Measurements from ENCODE around the gene BPIFB3. TPM values are rescaled to one million over a fixed set of nuclear protein-coding genes. Genes with fewer than 3 reads are reported as not detected.

Gene BPIFB3
- total RNA-seq, 1 experiment from 2014 or later, result not detected

GRCh38 chr20:33015114-33015484, 38.6 kb upstream of the BPIFB3 start:
- Mint-ChIP-seq H3K36me3 (ENCODE audit: insufficient read depth, unreplicated experiment) (no peaks in the 10 kb centered on the region), H3K27me3 (ENCODE audit: insufficient read depth, unreplicated experiment) (peaks cover 42% of the 10 kb centered on the region), H3K4me1 (ENCODE audit: low read depth, unreplicated experiment) (no peaks in the 10 kb centered on the region), H3K27ac (ENCODE audit: unreplicated experiment) (no peak overlapping the region), H3K4me3 (ENCODE audit: unreplicated experiment) (no peak overlapping the region), H3K9me3 (ENCODE audit: unreplicated experiment) (no peaks in the 10 kb centered on the region)
- POLR2A ChIA-PET, result no interaction called here
- peaks cover 7% of the 10 kb centered on the region for H3K27me3 ChIP-seq (replicated peaks; ENCODE audit: control insufficient read depth, insufficient read depth, low read length)
- no TSS peak for BruUV-seq (replicated peaks)
- no peak for DNase-seq
- no peaks in the 10 kb centered on the region for H3K36me3 ChIP-seq (ENCODE audit: control insufficient read depth, insufficient read depth, low read length)
- CTCF ChIA-PET, result no interaction called here
- H3K4me1 ChIP-seq, result no peaks in the 10 kb centered on the region
- no peak for TF ChIP-seq CTCF (IDR thresholded peaks at IDR 0.05; ENCODE audit: insufficient read depth in 1 of 2, low read depth in 1 of 2, low read length in 1 of 2, severe bottlenecking in 1 of 2, unreplicated experiment in 1 of 2)
- no peaks in the 10 kb centered on the region for H3K9me3 ChIP-seq
- no peak overlapping the region for H3K4me3 ChIP-seq (ENCODE audit: low read depth, low read length)
- intact Hi-C loops (cut with micrococcal nuclease; ENCODE audit: unreplicated experiment), result no loop called here

- no peaks in the 10 kb centered on the region for H3K9me3 Mint-ChIP-seq (ENCODE audit: unreplicated experiment)
- no peak for TF ChIP-seq CTCF (IDR thresholded peaks at IDR 0.05; ENCODE audit: insufficient read depth in 1 of 2, low read depth in 1 of 2, low read length in 1 of 2, severe bottlenecking in 1 of 2, unreplicated experiment in 1 of 2)
- ChIA-PET CTCF (no interaction called here), POLR2A (no interaction called here)
- H3K36me3 Mint-ChIP-seq (ENCODE audit: insufficient read depth, unreplicated experiment), result no peaks in the 10 kb centered on the region
- peaks cover 4% of the 10 kb centered on the region for H3K27me3 ChIP-seq (replicated peaks; ENCODE audit: control insufficient read depth, insufficient read depth, low read length)
- intact Hi-C loops (cut with micrococcal nuclease; ENCODE audit: unreplicated experiment), result no loop called here
- H3K4me1 ChIP-seq, result no peaks in the 10 kb centered on the region
- no peak for DNase-seq
- no TSS peak for BruUV-seq (replicated peaks)
- no peak overlapping the region for H3K4me3 ChIP-seq (ENCODE audit: low read depth, low read length)
- peaks cover 37% of the 10 kb centered on the region for H3K27me3 Mint-ChIP-seq (ENCODE audit: insufficient read depth, unreplicated experiment)
- H3K4me1 Mint-ChIP-seq (ENCODE audit: low read depth, unreplicated experiment), result no peaks in the 10 kb centered on the region
- H3K9me3 ChIP-seq, result no peaks in the 10 kb centered on the region
- no peak overlapping the region for H3K27ac Mint-ChIP-seq (ENCODE audit: unreplicated experiment)
- H3K36me3 ChIP-seq (ENCODE audit: control insufficient read depth, insufficient read depth, low read length), result no peaks in the 10 kb centered on the region
- H3K4me3 Mint-ChIP-seq (ENCODE audit: unreplicated experiment), result no peak overlapping the region
Observed at GRCh38 chr20:33015700-33016580, 37.8 kb upstream of the BPIFB3 start.

GRCh38 chr20:33016581-33017109, 37.1 kb upstream of the BPIFB3 start:
- intact Hi-C loops (cut with micrococcal nuclease; ENCODE audit: unreplicated experiment), result no loop called here
- H3K36me3 ChIP-seq (ENCODE audit: control insufficient read depth, insufficient read depth, low read length), result no peaks in the 10 kb centered on the region
- no peaks in the 10 kb centered on the region for H3K9me3 ChIP-seq
- Mint-ChIP-seq H3K27ac (ENCODE audit: unreplicated experiment) (no peak overlapping the region), H3K27me3 (ENCODE audit: insufficient read depth, unreplicated experiment) (peaks cover 37% of the 10 kb centered on the region), H3K9me3 (ENCODE audit: unreplicated experiment) (no peaks in the 10 kb centered on the region), H3K36me3 (ENCODE audit: insufficient read depth, unreplicated experiment) (no peaks in the 10 kb centered on the region), H3K4me1 (ENCODE audit: low read depth, unreplicated experiment) (no peaks in the 10 kb centered on the region), H3K4me3 (ENCODE audit: unreplicated experiment) (no peak overlapping the region)
- DNase-seq, result no peak
- no TSS peak for BruUV-seq (replicated peaks)
- H3K27me3 ChIP-seq (replicated peaks; ENCODE audit: control insufficient read depth, insufficient read depth, low read length), result peaks cover 4% of the 10 kb centered on the region
- ChIA-PET CTCF (interaction anchor here (0.7 kb wide), 1 partner anchor 491 kb away, joined by 3 read pairs; no protein-coding TSS in a partner anchor), POLR2A (no interaction called here)
- H3K4me3 ChIP-seq (ENCODE audit: low read depth, low read length), result no peak overlapping the region
- no peaks in the 10 kb centered on the region for H3K4me1 ChIP-seq
- TF ChIP-seq CTCF (IDR thresholded peaks at IDR 0.05; ENCODE audit: insufficient read depth in 1 of 2, low read depth in 1 of 2, low read length in 1 of 2, severe bottlenecking in 1 of 2, unreplicated experiment in 1 of 2), result no peak

Data from Caco-2 (cell line).